ENCODE results near the gene SPO11.
A peak's percentile ranks its signal among the peaks of the same experiment; 100 is the strongest.

SPO11 gene

GRCh38 chr20:57392512-57393271 lies 63.1 kb downstream of the SPO11 start:
- peak; percentile 75 for DNase-seq

Data from stimulated activated CD4-positive, alpha-beta T cell treated with anti-CD3 and anti-CD28 coated beads, Interleukin-4, amount 100 ng/mL, for 24 hours (primary cell).